Gastroesophageal sphincter (tissue), 3 donors: ENCODE results near the gene PRADC1.

Experiments used
- CTCF ChIP-seq, 4 experiments: fragments of 200-600 bp in 2 of 4; fragments of 450-650 bp in 2 of 4; sonication (generic) in 1 of 4; IDR thresholded peaks; one replicate each; pipeline ENCODE4 v1.5.1; 2017 to 2019; ENCODE audit warnings: antibody characterized with exemption in 4 of 4, mild to moderate bottlenecking in 2 of 4, moderate library complexity in 2 of 4
- POLR2A ChIP-seq, 2 donors: fragments of 450-650 bp; IDR thresholded peaks; one replicate each; pipeline ENCODE4 v1.6.1; 2017; ENCODE audit warnings: antibody characterized with exemption in 2 of 2, mild to moderate bottlenecking in 2 of 2, moderate library complexity in 1 of 2
- POLR2AphosphoS5 ChIP-seq: sonication (generic); formaldehyde crosslinking; IDR thresholded peaks from one replicate; pipeline ENCODE4 v1.6.1; 2017; ENCODE audit warnings: antibody characterized with exemption

- no peak for TF ChIP-seq CTCF (IDR thresholded peaks at IDR 0.05)
- no peak for TF ChIP-seq POLR2AphosphoS5
- no peak for TF ChIP-seq POLR2A (IDR thresholded peaks at IDR 0.05)
Measured at GRCh38 chr2:73258186-73258912, 25.3 kb upstream of the PRADC1 start.
